Activated B cell treated with CpG ODN at 0.5 μM for 24 hours (primary cell): Measurements from ENCODE around the gene CAMSAP3. TPM values are rescaled to one million over a fixed set of nuclear protein-coding genes. Genes with fewer than 3 reads are reported as not detected.

Source experiments
- ATAC-seq: fragments of 200-7000 bp; cut with Tn5 transposase; one replicate; pipeline ENCODE4 v1.10.0; 2021; ENCODE audit warnings: low read depth, mild to moderate bottlenecking, moderate library complexity
- CTCF ChIA-PET: fragments of 350-600 bp; sonication (Branson Sonifier 250); formaldehyde crosslinking; loops from one replicate; lab custom pipeline; 2021; ENCODE audit warnings: antibody characterized with exemption; lab: Charles Lee
- POLR2A ChIA-PET: fragments of 350-600 bp; sonication (Branson Sonifier 250); formaldehyde crosslinking; loops from one replicate; lab custom pipeline; 2021; ENCODE audit warnings: antibody characterized with exemption; lab: Charles Lee
- DNase-seq: peaks from one replicate; pipeline ENCODE4 v3.0.0; 2022
- H3K27ac Mint-ChIP-seq: one replicate; pipeline ENCODE4 v1.8.0; 2020; ENCODE audit warnings: mixed read lengths
- H3K27me3 Mint-ChIP-seq: one replicate; pipeline ENCODE4 v1.8.0; 2021; ENCODE audit warnings: mixed read lengths
- H3K36me3 Mint-ChIP-seq: one replicate; pipeline ENCODE4 v1.8.0; 2021; ENCODE audit warnings: low read depth, mixed read lengths
- H3K4me1 Mint-ChIP-seq: one replicate; pipeline ENCODE4 v1.8.0; 2021; ENCODE audit warnings: mixed read lengths
- H3K4me3 Mint-ChIP-seq: one replicate; pipeline ENCODE4 v1.8.0; 2020; ENCODE audit warnings: mild to moderate bottlenecking, mixed read lengths
- H3K9me3 Mint-ChIP-seq: one replicate; pipeline ENCODE4 v1.8.0; 2020; ENCODE audit warnings: mixed read lengths
- CTCF ChIP-seq: fragments of 200-600 bp; IDR thresholded peaks from one replicate; pipeline ENCODE4 v1.8.0; 2022; ENCODE audit warnings: antibody characterized with exemption, mild to moderate bottlenecking
- intact Hi-C: fragments of 100-400 bp; cut with micrococcal nuclease; formaldehyde crosslinking; loops from one replicate; pipeline ENCODE4 v1.15.1; 2024
- total RNA-seq: library from RNA; stranded (reverse); gene quantifications from 2 replicates; pipeline ENCODE4 v1.2.3, GENCODE V29; 2022

Gene CAMSAP3
- total RNA-seq, 1 donor from 2014 or later = 0.80 TPM

GRCh38 chr19:7655581-7655980, 59.9 kb downstream of the CAMSAP3 start:
- Mint-ChIP-seq H3K9me3 (no peaks in the 10 kb centered on the region), H3K36me3 (no peaks in the 10 kb centered on the region), H3K27ac (no peak overlapping the region), H3K4me1 (peaks cover 25% of the 10 kb centered on the region), H3K4me3 (no peak overlapping the region), H3K27me3 (no peaks in the 10 kb centered on the region)
- intact Hi-C loops = loop anchor here (10.0 kb wide), 1 partner anchor 269 kb away; the partner anchor contains the start of genes CTXN1 and SNAPC2
- no peak for ATAC-seq
- no peak for TF ChIP-seq CTCF
- POLR2A ChIA-PET = interaction anchor here (1.2 kb wide), 1 partner anchor 26 kb away, joined by 6 read pairs; the partner anchor contains the start of genes PET100 and XAB2
- DNase-seq = no peak
- CTCF ChIA-PET = interaction anchor here (0.6 kb wide), 1 partner anchor 150 kb away, joined by 3 read pairs; no protein-coding TSS in a partner anchor

- ATAC-seq (no peak), DNase-seq (no peak)
- Mint-ChIP-seq H3K9me3 (no peaks in the 10 kb centered on the region), H3K4me1 (peaks cover 22% of the 10 kb centered on the region), H3K27me3 (peaks cover 5% of the 10 kb centered on the region), H3K36me3 (no peaks in the 10 kb centered on the region), H3K4me3 (no peak overlapping the region), H3K27ac (no peak overlapping the region)
- POLR2A ChIA-PET = interaction anchor here (0.6 to 2.1 kb wide), 7 partner anchors 18 to 263 kb away, joined by 3 to 8 read pairs (median 5); partner anchors contain the start of genes MAP2K7, SNAPC2, STXBP2 and TRAPPC5
- TF ChIP-seq CTCF = no peak
- CTCF ChIA-PET = no interaction called here
- intact Hi-C loops = loop anchor here (10.0 kb wide), 1 partner anchor 268 kb away; the partner anchor contains the start of genes CTXN1 and SNAPC2
Measured at GRCh38 chr19:7657131-7657751, 61.6 kb downstream of the CAMSAP3 start.

- intact Hi-C loops = loop anchor here (1.0 to 10.0 kb wide), 2 partner anchors 171 to 267 kb away; partner anchors contain the start of genes CTXN1 and SNAPC2
- peak; percentile 98 for ATAC-seq
- peak overlapping the region; percentile 82 for H3K27ac Mint-ChIP-seq
- TF ChIP-seq CTCF = no peak
- no peak for DNase-seq
- peak overlapping the region; percentile 70 for H3K4me3 Mint-ChIP-seq
- ChIA-PET POLR2A (interaction anchor here (0.7 to 2.1 kb wide), 6 partner anchors 21 to 1752 kb away, joined by 3 to 7 read pairs (median 4); partner anchors contain the start of genes MAP2K7, SNAPC2 and STXBP2), CTCF (interaction anchor here (1.0 kb wide), 1 partner anchor 141 kb away, joined by 3 read pairs; no protein-coding TSS in a partner anchor)
- peaks cover 18% of the 10 kb centered on the region for H3K4me1 Mint-ChIP-seq
- no peaks in the 10 kb centered on the region for H3K36me3 Mint-ChIP-seq
- H3K27me3 Mint-ChIP-seq = peaks cover 5% of the 10 kb centered on the region
- no peaks in the 10 kb centered on the region for H3K9me3 Mint-ChIP-seq
Measured at GRCh38 chr19:7658219-7658686, 62.6 kb downstream of the CAMSAP3 start.

GRCh38 chr19:7661744-7662538, 66.3 kb downstream of the CAMSAP3 start:
- DNase-seq (no peak), ATAC-seq (no peak)
- intact Hi-C loops = no loop called here
- ChIA-PET POLR2A (interaction anchor here (0.6 to 0.7 kb wide), 3 partner anchors 9 to 186 kb away, joined by 3 to 9 read pairs (median 3); no protein-coding TSS in a partner anchor), CTCF (interaction anchor here (1.2 to 2.0 kb wide), 3 partner anchors 10 to 138 kb away, joined by 3 to 6 read pairs (median 4); partner anchors contain the start of gene TRAPPC5)
- Mint-ChIP-seq H3K4me3 (no peak overlapping the region), H3K27me3 (peaks cover 12% of the 10 kb centered on the region), H3K27ac (no peak overlapping the region), H3K9me3 (no peaks in the 10 kb centered on the region), H3K4me1 (peaks cover 18% of the 10 kb centered on the region), H3K36me3 (no peaks in the 10 kb centered on the region)
- no peak for TF ChIP-seq CTCF
